ENCODE data around the gene DOHH.

DNA sequence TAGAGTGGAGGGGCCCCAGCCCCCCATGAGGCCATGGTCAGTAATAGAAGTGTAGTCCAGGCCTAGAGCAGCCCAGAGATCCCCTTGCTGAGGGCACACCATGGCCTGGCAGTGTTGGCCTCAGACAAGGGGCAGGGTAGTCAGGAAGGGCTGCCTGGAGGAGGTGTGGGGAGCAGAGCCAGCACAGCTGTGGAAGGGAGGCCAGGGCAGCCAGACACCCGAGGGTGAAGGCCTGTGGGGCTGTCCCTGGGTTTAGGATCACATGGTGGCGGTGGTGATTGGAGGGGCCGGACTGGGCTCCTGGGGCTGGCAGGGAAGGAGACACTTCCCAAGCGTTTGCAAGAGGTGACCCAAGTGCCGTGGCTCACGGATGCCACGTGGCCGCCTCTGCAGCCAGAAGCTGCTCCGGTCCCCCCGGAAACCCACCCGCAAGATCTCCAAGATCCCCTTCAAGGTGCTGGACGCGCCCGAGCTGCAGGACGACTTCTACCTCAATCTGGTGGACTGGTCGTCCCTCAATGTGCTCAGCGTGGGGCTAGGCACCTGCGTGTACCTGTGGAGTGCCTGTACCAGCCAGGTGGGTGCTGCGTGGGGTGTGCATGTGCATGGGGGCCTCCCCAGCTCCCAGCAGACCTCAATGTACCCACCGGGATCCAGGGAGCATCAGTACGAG, 26.9 kb upstream of the DOHH start:
- TF ChIP-seq, protein P1, sequence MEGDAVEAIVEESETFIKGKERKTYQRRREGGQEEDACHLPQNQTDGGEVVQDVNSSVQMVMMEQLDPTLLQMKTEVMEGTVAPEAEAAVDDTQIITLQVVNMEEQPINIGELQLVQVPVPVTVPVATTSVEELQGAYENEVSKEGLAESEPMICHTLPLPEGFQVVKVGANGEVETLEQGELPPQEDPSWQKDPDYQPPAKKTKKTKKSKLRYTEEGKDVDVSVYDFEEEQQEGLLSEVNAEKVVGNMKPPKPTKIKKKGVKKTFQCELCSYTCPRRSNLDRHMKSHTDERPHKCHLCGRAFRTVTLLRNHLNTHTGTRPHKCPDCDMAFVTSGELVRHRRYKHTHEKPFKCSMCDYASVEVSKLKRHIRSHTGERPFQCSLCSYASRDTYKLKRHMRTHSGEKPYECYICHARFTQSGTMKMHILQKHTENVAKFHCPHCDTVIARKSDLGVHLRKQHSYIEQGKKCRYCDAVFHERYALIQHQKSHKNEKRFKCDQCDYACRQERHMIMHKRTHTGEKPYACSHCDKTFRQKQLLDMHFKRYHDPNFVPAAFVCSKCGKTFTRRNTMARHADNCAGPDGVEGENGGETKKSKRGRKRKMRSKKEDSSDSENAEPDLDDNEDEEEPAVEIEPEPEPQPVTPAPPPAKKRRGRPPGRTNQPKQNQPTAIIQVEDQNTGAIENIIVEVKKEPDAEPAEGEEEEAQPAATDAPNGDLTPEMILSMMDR (IDR thresholded peaks at IDR 0.05): no peak
- TF ChIP-seq, protein P2, sequence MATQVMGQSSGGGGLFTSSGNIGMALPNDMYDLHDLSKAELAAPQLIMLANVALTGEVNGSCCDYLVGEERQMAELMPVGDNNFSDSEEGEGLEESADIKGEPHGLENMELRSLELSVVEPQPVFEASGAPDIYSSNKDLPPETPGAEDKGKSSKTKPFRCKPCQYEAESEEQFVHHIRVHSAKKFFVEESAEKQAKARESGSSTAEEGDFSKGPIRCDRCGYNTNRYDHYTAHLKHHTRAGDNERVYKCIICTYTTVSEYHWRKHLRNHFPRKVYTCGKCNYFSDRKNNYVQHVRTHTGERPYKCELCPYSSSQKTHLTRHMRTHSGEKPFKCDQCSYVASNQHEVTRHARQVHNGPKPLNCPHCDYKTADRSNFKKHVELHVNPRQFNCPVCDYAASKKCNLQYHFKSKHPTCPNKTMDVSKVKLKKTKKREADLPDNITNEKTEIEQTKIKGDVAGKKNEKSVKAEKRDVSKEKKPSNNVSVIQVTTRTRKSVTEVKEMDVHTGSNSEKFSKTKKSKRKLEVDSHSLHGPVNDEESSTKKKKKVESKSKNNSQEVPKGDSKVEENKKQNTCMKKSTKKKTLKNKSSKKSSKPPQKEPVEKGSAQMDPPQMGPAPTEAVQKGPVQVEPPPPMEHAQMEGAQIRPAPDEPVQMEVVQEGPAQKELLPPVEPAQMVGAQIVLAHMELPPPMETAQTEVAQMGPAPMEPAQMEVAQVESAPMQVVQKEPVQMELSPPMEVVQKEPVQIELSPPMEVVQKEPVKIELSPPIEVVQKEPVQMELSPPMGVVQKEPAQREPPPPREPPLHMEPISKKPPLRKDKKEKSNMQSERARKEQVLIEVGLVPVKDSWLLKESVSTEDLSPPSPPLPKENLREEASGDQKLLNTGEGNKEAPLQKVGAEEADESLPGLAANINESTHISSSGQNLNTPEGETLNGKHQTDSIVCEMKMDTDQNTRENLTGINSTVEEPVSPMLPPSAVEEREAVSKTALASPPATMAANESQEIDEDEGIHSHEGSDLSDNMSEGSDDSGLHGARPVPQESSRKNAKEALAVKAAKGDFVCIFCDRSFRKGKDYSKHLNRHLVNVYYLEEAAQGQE (IDR thresholded peaks at IDR 0.05; ENCODE audit: insufficient read depth in 1 of 2, low read depth in 2 of 2, low read length in 1 of 2): no peak
- no peak for TF ChIP-seq POLR2AphosphoS5 (IDR thresholded peaks at IDR 0.05; ENCODE audit: low read depth, low read length)
- TF ChIP-seq SIN3A (IDR thresholded peaks at IDR 0.05; ENCODE audit: borderline replicate concordance, insufficient read depth, low read depth, low read length): no peak
- no peak for TF ChIP-seq TCF7L2 (IDR thresholded peaks at IDR 0.05; ENCODE audit: low read depth, low read length)

Measured in Panc1 (cell line).